Activated naive CD4-positive, alpha-beta T cell treated with anti-CD3 and anti-CD28 coated beads for 36 hours (primary cell): ENCODE data around the gene PDE4C. TPM values are rescaled to one million over a fixed set of nuclear protein-coding genes. Genes with fewer than 3 reads are reported as not detected.

Experiments
- CTCF ChIA-PET: fragments of 350-600 bp; sonication (Branson Sonifier 250); formaldehyde crosslinking; loops from one replicate; lab custom pipeline; 2021; ENCODE audit warnings: antibody characterized with exemption; lab: Charles Lee
- DNase-seq: peaks from one replicate; pipeline ENCODE4 v3.0.0-alpha.2; 2020
- H3K27ac Mint-ChIP-seq: one replicate; pipeline ENCODE4 v1.8.0; 2021; ENCODE audit warnings: mild to moderate bottlenecking, mixed read lengths
- H3K27me3 Mint-ChIP-seq: one replicate; pipeline ENCODE4 v1.8.0; 2021; ENCODE audit warnings: low read depth, mixed read lengths
- H3K36me3 Mint-ChIP-seq: one replicate; pipeline ENCODE4 v1.8.0; 2021; ENCODE audit warnings: low read depth, mixed read lengths
- H3K4me1 Mint-ChIP-seq: one replicate; pipeline ENCODE4 v1.8.0; 2021; ENCODE audit warnings: low read depth, mixed read lengths
- H3K4me3 Mint-ChIP-seq: one replicate; pipeline ENCODE4 v1.8.0; 2021; ENCODE audit warnings: mild to moderate bottlenecking, moderate library complexity, mixed read lengths
- H3K9me3 Mint-ChIP-seq: one replicate; pipeline ENCODE4 v1.8.0; 2021; ENCODE audit warnings: mixed read lengths
- intact Hi-C: fragments of 100-400 bp; cut with micrococcal nuclease; formaldehyde crosslinking; loops from one replicate; pipeline ENCODE4 v1.15.1; 2023
- total RNA-seq, 2 experiments: library from RNA; stranded (reverse); gene quantifications; one replicate each; pipeline ENCODE4 v1.2.3, GENCODE V29; 2021

Gene PDE4C
- total RNA-seq, 2 experiments from 2014 or later: 0.10 TPM; not detected in 1

- Mint-ChIP-seq H3K36me3 (no peaks in the 10 kb centered on the region), H3K27me3 (no peaks in the 10 kb centered on the region), H3K4me3 (no peak overlapping the region), H3K4me1 (no peaks in the 10 kb centered on the region), H3K9me3 (no peaks in the 10 kb centered on the region), H3K27ac (no peak overlapping the region)
- CTCF ChIA-PET: interaction anchor here (1.3 kb wide), 1 partner anchor 10 kb away, joined by 4 read pairs; no protein-coding TSS in a partner anchor
- intact Hi-C loops: no loop called here
- DNase-seq: no peak
Observed at GRCh38 chr19:18264137-18264854, 38.1 kb upstream of the PDE4C start.

GRCh38 chr19:18263324-18264136 lies 37.3 kb upstream of the PDE4C start:
- Mint-ChIP-seq H3K27ac (no peak overlapping the region), H3K36me3 (no peaks in the 10 kb centered on the region), H3K9me3 (no peaks in the 10 kb centered on the region), H3K4me1 (no peaks in the 10 kb centered on the region), H3K27me3 (no peaks in the 10 kb centered on the region), H3K4me3 (no peak overlapping the region)
- DNase-seq: no peak
- CTCF ChIA-PET: interaction anchor here (1.0 to 3.5 kb wide), 6 partner anchors 9 to 151 kb away, joined by 3 to 13 read pairs (median 4); no protein-coding TSS in a partner anchor
- intact Hi-C loops: no loop called here

- DNase-seq: no peak
- Mint-ChIP-seq H3K9me3 (no peaks in the 10 kb centered on the region), H3K27ac (no peak overlapping the region), H3K36me3 (no peaks in the 10 kb centered on the region), H3K4me3 (no peak overlapping the region), H3K4me1 (no peaks in the 10 kb centered on the region), H3K27me3 (no peaks in the 10 kb centered on the region)
- CTCF ChIA-PET: interaction anchor here (1.0 to 3.5 kb wide), 6 partner anchors 9 to 150 kb away, joined by 3 to 13 read pairs (median 4); no protein-coding TSS in a partner anchor
- intact Hi-C loops: no loop called here
Observed at GRCh38 chr19:18262917-18263316, 36.7 kb upstream of the PDE4C start.

GRCh38 chr19:18262144-18262543 lies 35.9 kb upstream of the PDE4C start:
- no peak overlapping the region for H3K27ac Mint-ChIP-seq
- no peaks in the 10 kb centered on the region for H3K4me1 Mint-ChIP-seq
- no peaks in the 10 kb centered on the region for H3K27me3 Mint-ChIP-seq
- H3K4me3 Mint-ChIP-seq: no peak overlapping the region
- no peaks in the 10 kb centered on the region for H3K36me3 Mint-ChIP-seq
- intact Hi-C loops: no loop called here
- DNase-seq: no peak
- CTCF ChIA-PET: interaction anchor here (0.6 to 3.5 kb wide), 6 partner anchors 10 to 149 kb away, joined by 3 to 13 read pairs (median 4); no protein-coding TSS in a partner anchor
- no peaks in the 10 kb centered on the region for H3K9me3 Mint-ChIP-seq

- intact Hi-C loops: no loop called here
- no peak overlapping the region for H3K27ac Mint-ChIP-seq
- no peak for DNase-seq
- no peaks in the 10 kb centered on the region for H3K4me1 Mint-ChIP-seq
- H3K36me3 Mint-ChIP-seq: no peaks in the 10 kb centered on the region
- CTCF ChIA-PET: interaction anchor here (0.6 to 3.5 kb wide), 6 partner anchors 9 to 67 kb away, joined by 3 to 13 read pairs (median 4); no protein-coding TSS in a partner anchor
- H3K4me3 Mint-ChIP-seq: no peak overlapping the region
- no peaks in the 10 kb centered on the region for H3K27me3 Mint-ChIP-seq
- H3K9me3 Mint-ChIP-seq: no peaks in the 10 kb centered on the region
Observed at GRCh38 chr19:18261474-18261873, 35.2 kb upstream of the PDE4C start.

- intact Hi-C loops: no loop called here
- no peaks in the 10 kb centered on the region for H3K4me1 Mint-ChIP-seq
- no peak overlapping the region for H3K4me3 Mint-ChIP-seq
- H3K36me3 Mint-ChIP-seq: no peaks in the 10 kb centered on the region
- peaks cover 3% of the 10 kb centered on the region for H3K27me3 Mint-ChIP-seq
- CTCF ChIA-PET: interaction anchor here (1.2 to 1.7 kb wide), 2 partner anchors 19 to 69 kb away, joined by 5 to 6 read pairs; no protein-coding TSS in a partner anchor
- no peaks in the 10 kb centered on the region for H3K9me3 Mint-ChIP-seq
- DNase-seq: no peak
- H3K27ac Mint-ChIP-seq: no peak overlapping the region
Observed at GRCh38 chr19:18259893-18260292, 33.7 kb upstream of the PDE4C start.

GRCh38 chr19:18257503-18258470 lies 31.5 kb upstream of the PDE4C start:
- Mint-ChIP-seq H3K4me3 (no peak overlapping the region), H3K27ac (no peak overlapping the region), H3K27me3 (peaks cover 13% of the 10 kb centered on the region), H3K9me3 (no peaks in the 10 kb centered on the region), H3K4me1 (no peaks in the 10 kb centered on the region), H3K36me3 (no peaks in the 10 kb centered on the region)
- CTCF ChIA-PET: interaction anchor here (1.6 to 1.8 kb wide), 2 partner anchors 21 to 71 kb away, joined by 3 to 8 read pairs; no protein-coding TSS in a partner anchor
- DNase-seq: no peak
- intact Hi-C loops: no loop called here

- Mint-ChIP-seq H3K4me1 (peaks cover 2% of the 10 kb centered on the region), H3K4me3 (no peak overlapping the region), H3K36me3 (no peaks in the 10 kb centered on the region), H3K27ac (no peak overlapping the region), H3K9me3 (no peaks in the 10 kb centered on the region), H3K27me3 (peaks cover 23% of the 10 kb centered on the region)
- intact Hi-C loops: no loop called here
- CTCF ChIA-PET: interaction anchor here (0.6 to 6.3 kb wide), 14 partner anchors 8 to 317 kb away, joined by 3 to 117 read pairs (median 4); partner anchors contain the start of gene RAB3A
- no peak for DNase-seq
Observed at GRCh38 chr19:18254546-18255503, 28.6 kb upstream of the PDE4C start.

- CTCF ChIA-PET: interaction anchor here (0.9 to 6.3 kb wide), 10 partner anchors 8 to 316 kb away, joined by 3 to 117 read pairs (median 4); partner anchors contain the start of genes IQCN, MPV17L2 and RAB3A
- H3K27me3 Mint-ChIP-seq: peaks cover 23% of the 10 kb centered on the region
Observed at GRCh38 chr19:18253716-18254115, 27.5 kb upstream of the PDE4C start.

GRCh38 chr19:18253130-18253529 lies 26.9 kb upstream of the PDE4C start:
- H3K4me3 Mint-ChIP-seq: no peak overlapping the region
- H3K4me1 Mint-ChIP-seq: peaks cover 2% of the 10 kb centered on the region
- no peaks in the 10 kb centered on the region for H3K9me3 Mint-ChIP-seq
- intact Hi-C loops: loop anchor here (2.0 kb wide), 1 partner anchor 190 kb away; no protein-coding TSS in a partner anchor
- no peak for DNase-seq
- peaks cover 23% of the 10 kb centered on the region for H3K27me3 Mint-ChIP-seq
- H3K27ac Mint-ChIP-seq: no peak overlapping the region
- H3K36me3 Mint-ChIP-seq: no peaks in the 10 kb centered on the region
- CTCF ChIA-PET: interaction anchor here (0.9 to 6.3 kb wide), 14 partner anchors 9 to 192 kb away, joined by 3 to 117 read pairs (median 5); partner anchors contain the start of genes IQCN, MPV17L2 and RAB3A

More at GRCh38 chr19:18253716-18254115, 27.5 kb upstream of the PDE4C start:
- intact Hi-C loops: loop anchor here (2.0 kb wide), 1 partner anchor 191 kb away; no protein-coding TSS in a partner anchor
- Mint-ChIP-seq H3K4me3 (no peak overlapping the region), H3K36me3 (no peaks in the 10 kb centered on the region), H3K9me3 (no peaks in the 10 kb centered on the region), H3K27ac (no peak overlapping the region), H3K4me1 (peaks cover 2% of the 10 kb centered on the region)
- DNase-seq: no peak
